ENCODE measurements around the gene SOX6.

The SOX6 gene

GRCh38 chr11:16312233-16312765 is 44.0 kb downstream of the SOX6 start:
- DNase-seq: no peak

GRCh38 chr11:16311831-16312230 is 44.5 kb downstream of the SOX6 start:
- DNase-seq: no peak

- no peak for DNase-seq
These were observed 45.4 kb downstream of the SOX6 start for GRCh38 chr11:16310943-16311342.

- DNase-seq: no peak
These were observed 47.1 kb downstream of the SOX6 start for GRCh38 chr11:16309226-16309625.

GRCh38 chr11:16301462-16301861 is 54.9 kb downstream of the SOX6 start:
- no peak for DNase-seq

GRCh38 chr11:16299884-16300782 is 56.2 kb downstream of the SOX6 start:
- DNase-seq: no peak

GRCh38 chr11:16299390-16299789 is 57.0 kb downstream of the SOX6 start:
- DNase-seq: no peak

- no peak for DNase-seq
These were observed 59.0 kb downstream of the SOX6 start for GRCh38 chr11:16297332-16297731.

- no peak for DNase-seq
These were observed 60.1 kb downstream of the SOX6 start for GRCh38 chr11:16296273-16296672.

GRCh38 chr11:16295592-16295991 is 60.8 kb downstream of the SOX6 start:
- no peak for DNase-seq

GRCh38 chr11:16293204-16293681 is 63.1 kb downstream of the SOX6 start:
- DNase-seq: no peak

GRCh38 chr11:16292167-16292859 is 64.0 kb downstream of the SOX6 start:
- DNase-seq: no peak

- DNase-seq: no peak
These were observed 64.6 kb downstream of the SOX6 start for GRCh38 chr11:16291729-16292128.

GRCh38 chr11:16289541-16289940 is 66.8 kb downstream of the SOX6 start:
- DNase-seq: no peak

- DNase-seq: no peak
These were observed 68.6 kb downstream of the SOX6 start for GRCh38 chr11:16287630-16288280.

- no peak for DNase-seq
These were observed 70.3 kb downstream of the SOX6 start for GRCh38 chr11:16286095-16286494.

- DNase-seq: peak in 1 of 2 experiments; percentile 15
These were observed 76.1 kb downstream of the SOX6 start for GRCh38 chr11:16280256-16280682.

GRCh38 chr11:16279524-16279923 is 76.8 kb downstream of the SOX6 start:
- no peak for DNase-seq

- DNase-seq: no peak
These were observed 77.4 kb downstream of the SOX6 start for GRCh38 chr11:16278979-16279378.

- DNase-seq: no peak
These were observed 78.1 kb downstream of the SOX6 start for GRCh38 chr11:16278273-16278672.

GRCh38 chr11:16276251-16276650 is 80.1 kb downstream of the SOX6 start:
- no peak for DNase-seq

GRCh38 chr11:16271258-16271657 is 85.1 kb downstream of the SOX6 start:
- DNase-seq: no peak

GRCh38 chr11:16266021-16266420 is 90.3 kb downstream of the SOX6 start:
- DNase-seq: no peak

Measured in activated T-cell treated with anti-CD3 and anti-CD28 coated beads, Interleukin-2, amount 50 U/mL, for 48 hours (primary cell).